HEK293 (cell line): ENCODE results near the gene UNK.

Experiments used
- YY1 ChIP-seq: fragments of 450-650 bp; formaldehyde crosslinking; IDR thresholded peaks from 2 replicates; pipeline ENCODE4 v1.5.1; 2018; ENCODE audit warnings: missing biosample characterization, missing genetic modification characterization
- ZNF561 ChIP-seq: fragments of 450-650 bp; IDR thresholded peaks from 2 replicates; pipeline ENCODE4 v1.5.1; 2018; ENCODE audit warnings: missing biosample characterization, missing genetic modification characterization, borderline replicate concordance
- TF ChIP-seq, protein P1 (sequence below): fragments of 450-650 bp; formaldehyde crosslinking; IDR thresholded peaks from 2 replicates; pipeline ENCODE4 v1.5.1; 2016; ENCODE audit warnings: missing biosample characterization, missing genetic modification characterization

DNA sequence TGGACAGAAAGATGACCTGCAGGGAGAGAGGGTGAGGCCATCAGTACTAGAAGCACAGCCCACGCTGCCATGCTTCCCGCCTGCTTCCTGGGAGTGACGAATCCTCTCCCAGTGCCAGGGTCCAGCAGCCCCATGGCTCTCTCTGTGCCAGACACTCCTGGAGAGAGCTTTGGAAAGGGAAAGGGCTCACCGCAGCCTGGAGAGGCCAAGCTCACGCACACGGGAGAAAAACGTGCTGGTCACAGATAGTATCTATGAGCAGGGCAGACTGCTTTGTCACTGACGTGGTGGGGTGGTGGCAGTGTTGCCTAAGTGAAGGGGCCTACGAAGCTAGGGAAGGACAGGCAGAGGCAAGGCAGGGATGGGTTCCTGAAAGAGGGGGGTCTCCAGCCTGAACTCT, 65.1 kb downstream of the UNK start:
- TF ChIP-seq, protein P1, sequence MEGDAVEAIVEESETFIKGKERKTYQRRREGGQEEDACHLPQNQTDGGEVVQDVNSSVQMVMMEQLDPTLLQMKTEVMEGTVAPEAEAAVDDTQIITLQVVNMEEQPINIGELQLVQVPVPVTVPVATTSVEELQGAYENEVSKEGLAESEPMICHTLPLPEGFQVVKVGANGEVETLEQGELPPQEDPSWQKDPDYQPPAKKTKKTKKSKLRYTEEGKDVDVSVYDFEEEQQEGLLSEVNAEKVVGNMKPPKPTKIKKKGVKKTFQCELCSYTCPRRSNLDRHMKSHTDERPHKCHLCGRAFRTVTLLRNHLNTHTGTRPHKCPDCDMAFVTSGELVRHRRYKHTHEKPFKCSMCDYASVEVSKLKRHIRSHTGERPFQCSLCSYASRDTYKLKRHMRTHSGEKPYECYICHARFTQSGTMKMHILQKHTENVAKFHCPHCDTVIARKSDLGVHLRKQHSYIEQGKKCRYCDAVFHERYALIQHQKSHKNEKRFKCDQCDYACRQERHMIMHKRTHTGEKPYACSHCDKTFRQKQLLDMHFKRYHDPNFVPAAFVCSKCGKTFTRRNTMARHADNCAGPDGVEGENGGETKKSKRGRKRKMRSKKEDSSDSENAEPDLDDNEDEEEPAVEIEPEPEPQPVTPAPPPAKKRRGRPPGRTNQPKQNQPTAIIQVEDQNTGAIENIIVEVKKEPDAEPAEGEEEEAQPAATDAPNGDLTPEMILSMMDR (tag by site-specific recombination) = no peak
- TF ChIP-seq ZNF561 = no peak
- TF ChIP-seq YY1 (tag by site-specific recombination) = no peak
